GM12892 (cell line): Measurements from ENCODE around the gene GAS2L3.
"Not testable (repeated sequence)": the region's sequence is repeated elsewhere in the genome, so short reads cannot be mapped to it uniquely, and the experiment has no call there.

ENCODE experiments used
- DNase-seq: peaks from one replicate; pipeline ENCODE4 v3.0.0; 2011; ENCODE audit not compliant: insufficient read length
- FAIRE-seq: peaks from 2 replicates; lab custom pipeline; 2011; peaks lifted over from hg19 to GRCh38; lab: Jason Lieb, UNC
- POLR2A ChIP-seq: IDR thresholded peaks from 2 replicates; pipeline ENCODE4 v1.6.1; 2011; ENCODE audit warnings: low read depth, low read length, control low read depth
- POLR2AphosphoS5 ChIP-seq: IDR thresholded peaks from 2 replicates; pipeline ENCODE4 v1.6.1; 2011; ENCODE audit warnings: low read depth, low read length, control low read depth
- TAF1 ChIP-seq: IDR thresholded peaks from 2 replicates; pipeline ENCODE4 v1.6.1; 2011; ENCODE audit warnings: low read depth, mild to moderate bottlenecking, control low read depth, low read length, borderline replicate concordance

The GAS2L3 gene

DNA sequence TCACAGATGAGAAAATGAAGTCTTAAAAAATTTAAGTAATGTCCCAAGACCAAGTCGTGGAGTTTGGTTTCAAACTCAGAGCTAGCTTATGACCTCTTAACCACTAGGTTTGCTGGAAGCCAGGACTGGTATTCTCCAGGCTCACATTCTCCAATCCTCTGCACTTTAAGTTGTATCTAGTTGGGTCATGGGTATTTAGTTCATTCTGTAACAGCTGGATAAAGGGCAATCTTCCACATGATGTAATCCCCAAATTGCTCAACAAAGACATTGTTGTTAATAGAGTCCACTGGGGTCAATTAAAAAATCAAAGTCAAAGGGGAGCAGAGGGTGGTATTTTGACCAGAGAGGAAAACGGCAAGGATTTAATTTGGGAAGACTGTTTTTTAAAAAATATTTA lies 17.8 kb upstream of the GAS2L3 start:
- TF ChIP-seq POLR2A: no peak
- TF ChIP-seq POLR2AphosphoS5: no peak
- TF ChIP-seq TAF1: no peak
- no peak for DNase-seq
- FAIRE-seq: no peak

DNA sequence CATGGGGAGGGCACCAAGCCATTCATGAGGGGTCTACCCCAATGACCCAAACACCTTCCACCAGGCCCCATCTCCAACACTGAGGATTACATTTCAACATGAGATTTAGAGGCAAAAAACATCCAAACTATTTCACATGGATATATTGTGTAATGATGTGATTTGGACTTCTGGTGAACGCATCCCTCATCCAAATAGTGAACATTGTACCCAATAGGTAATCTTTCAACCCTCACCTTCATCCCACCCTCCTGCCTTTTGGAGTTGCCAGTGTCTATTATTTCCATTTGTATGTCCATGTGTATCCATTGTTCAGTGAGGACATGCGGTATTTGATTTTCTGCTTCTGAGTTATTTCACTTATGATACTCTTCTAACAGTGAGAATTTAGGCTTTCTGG lies 16.1 kb upstream of the GAS2L3 start:
- no peak for FAIRE-seq
- TF ChIP-seq POLR2A (no peak), POLR2AphosphoS5 (no peak), TAF1 (no peak)
- DNase-seq: no peak

DNA sequence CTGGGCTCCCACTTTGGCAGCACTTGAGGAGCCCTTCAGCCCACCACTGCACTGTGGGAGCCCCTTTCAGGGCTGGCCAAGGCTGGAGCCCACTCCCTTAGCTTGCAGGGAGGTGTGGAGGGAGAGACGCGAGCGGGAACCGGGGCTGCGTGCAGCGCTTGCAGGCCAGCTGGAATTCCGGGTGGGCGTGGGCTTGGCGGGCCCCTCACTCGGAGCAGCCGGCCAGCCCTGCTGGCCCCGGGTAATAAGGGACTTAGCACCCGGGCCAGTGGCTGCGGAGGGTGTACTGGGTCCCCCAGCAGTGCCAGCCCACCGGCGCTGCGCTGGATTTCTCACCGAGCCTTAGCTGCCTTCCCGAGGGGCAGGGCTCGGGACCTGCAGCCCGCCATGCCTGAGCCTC lies 14.2 kb upstream of the GAS2L3 start:
- DNase-seq, FAIRE-seq: not testable (repeated sequence)

DNA sequence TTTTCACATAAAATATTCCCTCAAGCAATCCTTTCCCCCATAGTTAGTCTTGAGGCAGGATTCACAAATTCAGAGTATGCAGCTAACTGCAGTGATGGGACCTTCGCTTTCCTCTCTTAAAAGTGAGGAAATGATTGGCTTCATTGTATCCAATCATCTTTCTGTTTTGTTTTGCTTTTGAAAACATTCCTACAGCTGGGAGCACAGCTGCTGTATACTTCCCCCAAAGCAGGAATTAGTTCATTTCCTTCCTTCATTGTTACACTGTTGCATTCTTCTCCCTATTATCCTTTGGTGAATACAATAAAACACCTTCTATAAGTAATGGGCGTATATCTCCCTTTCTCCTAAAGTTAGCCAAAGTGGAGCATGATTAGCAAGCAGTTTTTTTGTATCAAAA lies 9.4 kb upstream of the GAS2L3 start:
- FAIRE-seq (no peak), DNase-seq (no peak)
- TF ChIP-seq POLR2A (no peak), TAF1 (no peak), POLR2AphosphoS5 (no peak)

DNA sequence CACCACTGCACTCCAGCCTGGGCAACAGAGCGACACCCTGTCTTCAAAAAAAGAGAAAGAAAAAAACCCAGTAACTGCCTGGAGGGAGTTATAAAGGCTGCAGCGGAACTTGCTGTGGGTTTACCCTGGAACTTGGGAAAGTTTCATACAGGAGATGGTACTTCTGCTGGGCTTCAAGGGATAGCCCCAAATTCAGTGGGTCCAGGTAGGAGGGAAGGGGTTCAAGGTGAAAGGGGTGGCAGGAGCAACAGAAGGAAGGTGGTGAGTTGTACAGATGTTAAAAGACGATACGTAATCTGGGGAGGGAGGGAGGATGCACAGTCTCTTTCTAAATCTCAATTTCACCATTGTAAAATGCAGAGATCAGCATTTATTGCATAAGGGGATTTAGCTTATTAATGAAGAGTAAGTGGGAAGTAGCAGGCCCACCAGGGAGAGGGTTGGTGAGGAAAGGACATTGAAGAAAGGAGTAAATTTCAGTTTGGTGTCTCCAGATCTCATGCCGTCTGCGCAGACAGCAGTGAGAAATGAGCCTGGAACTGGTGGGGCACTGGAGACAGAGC lies 8.5 kb upstream of the GAS2L3 start:
- FAIRE-seq (no peak), DNase-seq (no peak)
- TF ChIP-seq TAF1 (no peak), POLR2A (no peak), POLR2AphosphoS5 (no peak)

DNA sequence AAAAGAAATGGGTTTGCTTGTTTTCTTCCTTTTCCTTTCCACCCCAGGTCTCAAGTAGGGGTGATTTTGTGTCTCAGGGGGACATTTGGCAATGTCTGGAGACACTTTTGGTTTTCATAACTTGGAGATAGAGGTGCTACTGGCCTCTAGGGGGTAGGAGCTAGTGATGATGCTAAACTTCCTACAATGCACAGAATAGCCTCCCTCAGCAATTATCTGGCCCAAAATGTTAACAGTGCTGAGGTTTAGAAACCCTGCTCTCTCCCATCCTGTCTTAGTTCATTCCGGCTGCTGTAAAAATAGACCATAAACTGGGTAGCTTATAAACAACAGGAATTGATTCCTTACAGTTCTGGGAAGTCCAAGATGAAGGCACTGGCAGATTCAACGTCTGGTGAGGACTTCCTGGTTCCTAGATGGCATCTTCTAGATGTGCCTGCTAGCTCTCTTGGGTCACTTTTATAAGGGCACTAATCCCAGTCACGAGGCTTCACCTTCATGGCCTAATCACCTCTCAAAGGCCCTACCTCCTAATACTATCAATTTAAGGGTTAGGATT lies 7.4 kb upstream of the GAS2L3 start:
- no peak for DNase-seq
- TF ChIP-seq POLR2A (no peak), POLR2AphosphoS5 (no peak), TAF1 (no peak)
- FAIRE-seq: no peak

DNA sequence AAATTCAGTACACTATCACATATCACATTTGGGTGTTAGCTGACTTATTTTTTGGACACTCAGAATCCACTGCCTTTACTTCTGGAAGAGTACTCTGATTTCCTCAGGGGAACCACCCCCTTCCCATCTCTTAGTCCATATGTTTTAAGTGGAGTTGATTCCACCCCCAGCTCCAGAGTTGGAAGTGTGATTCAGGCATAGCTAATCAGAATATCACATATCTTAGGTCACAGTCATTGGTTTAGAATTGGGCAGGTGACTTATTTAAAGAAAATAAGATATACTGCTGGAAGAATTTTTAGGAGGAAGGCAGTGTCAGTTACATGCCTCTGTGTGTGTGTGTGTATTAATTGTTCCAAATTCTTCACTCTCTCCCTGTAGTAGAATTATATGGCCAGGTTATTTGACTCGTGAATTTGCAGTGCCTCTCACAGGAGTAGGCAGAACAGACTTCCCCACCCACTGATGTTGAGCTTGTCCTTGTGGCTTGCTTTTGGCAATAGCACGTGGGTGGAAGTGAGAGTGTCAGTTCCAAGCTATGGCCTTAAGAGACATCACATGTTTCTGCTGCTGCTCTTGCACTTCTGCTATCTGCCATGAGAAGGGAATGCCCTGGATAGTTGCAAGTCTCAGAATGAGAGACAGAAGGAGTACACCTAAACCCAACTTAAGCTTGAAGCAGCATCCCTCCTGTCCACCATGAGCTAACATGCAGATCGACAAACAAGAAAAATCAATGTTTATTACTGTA lies 6.4 kb upstream of the GAS2L3 start:
- FAIRE-seq (peak; percentile 94), DNase-seq (peak; percentile 31)

DNA sequence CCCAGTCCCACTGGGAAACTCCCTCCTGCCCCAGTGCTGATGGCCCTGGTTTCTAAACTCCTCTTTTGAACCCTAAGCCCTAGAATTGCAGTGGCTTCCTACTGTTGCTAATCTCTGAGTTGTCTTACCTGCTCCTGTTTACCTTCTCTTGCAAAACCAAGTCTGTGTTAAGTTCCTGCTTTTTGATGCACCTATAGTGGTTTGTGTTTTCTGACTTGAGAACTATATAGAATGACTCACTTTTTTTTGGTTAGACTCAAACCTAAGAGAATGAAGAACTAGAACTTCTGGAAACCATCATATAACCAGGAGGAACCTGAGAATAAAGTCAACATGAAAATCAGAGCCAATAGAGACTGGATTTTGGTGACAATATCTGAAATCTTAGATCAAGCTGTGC lies 5.5 kb upstream of the GAS2L3 start:
- no peak for FAIRE-seq

More for the DNA sequence above, 6.4 kb upstream of the GAS2L3 start:
- TF ChIP-seq POLR2AphosphoS5 (no peak), POLR2A (no peak)

DNA sequence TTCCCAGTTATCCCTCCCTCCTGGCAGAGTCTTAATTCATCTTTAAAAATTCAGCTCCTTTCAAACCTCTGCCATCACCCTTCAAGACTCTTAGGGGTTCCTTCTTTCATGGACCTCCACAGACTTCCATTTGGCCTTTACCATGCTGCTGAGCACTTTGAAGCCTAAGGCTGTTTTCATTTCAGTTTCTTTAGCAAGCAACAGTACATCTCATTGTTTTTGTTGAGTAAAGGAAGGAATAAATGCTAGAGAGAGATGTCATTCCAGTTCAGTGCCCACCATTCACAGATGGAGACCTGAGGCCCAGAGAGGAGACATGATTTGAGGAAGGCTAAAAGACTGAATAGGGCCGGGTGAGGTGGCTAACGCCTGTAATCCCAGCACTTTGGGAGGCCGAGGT lies 1.3 kb upstream of the GAS2L3 start:
- DNase-seq (no peak), FAIRE-seq (no peak)
- no peak for TF ChIP-seq POLR2AphosphoS5
- no peak for TF ChIP-seq POLR2A

More for the DNA sequence above, 5.5 kb upstream of the GAS2L3 start:
- DNase-seq: no peak
- TF ChIP-seq POLR2A (no peak), POLR2AphosphoS5 (no peak), TAF1 (no peak)

DNA sequence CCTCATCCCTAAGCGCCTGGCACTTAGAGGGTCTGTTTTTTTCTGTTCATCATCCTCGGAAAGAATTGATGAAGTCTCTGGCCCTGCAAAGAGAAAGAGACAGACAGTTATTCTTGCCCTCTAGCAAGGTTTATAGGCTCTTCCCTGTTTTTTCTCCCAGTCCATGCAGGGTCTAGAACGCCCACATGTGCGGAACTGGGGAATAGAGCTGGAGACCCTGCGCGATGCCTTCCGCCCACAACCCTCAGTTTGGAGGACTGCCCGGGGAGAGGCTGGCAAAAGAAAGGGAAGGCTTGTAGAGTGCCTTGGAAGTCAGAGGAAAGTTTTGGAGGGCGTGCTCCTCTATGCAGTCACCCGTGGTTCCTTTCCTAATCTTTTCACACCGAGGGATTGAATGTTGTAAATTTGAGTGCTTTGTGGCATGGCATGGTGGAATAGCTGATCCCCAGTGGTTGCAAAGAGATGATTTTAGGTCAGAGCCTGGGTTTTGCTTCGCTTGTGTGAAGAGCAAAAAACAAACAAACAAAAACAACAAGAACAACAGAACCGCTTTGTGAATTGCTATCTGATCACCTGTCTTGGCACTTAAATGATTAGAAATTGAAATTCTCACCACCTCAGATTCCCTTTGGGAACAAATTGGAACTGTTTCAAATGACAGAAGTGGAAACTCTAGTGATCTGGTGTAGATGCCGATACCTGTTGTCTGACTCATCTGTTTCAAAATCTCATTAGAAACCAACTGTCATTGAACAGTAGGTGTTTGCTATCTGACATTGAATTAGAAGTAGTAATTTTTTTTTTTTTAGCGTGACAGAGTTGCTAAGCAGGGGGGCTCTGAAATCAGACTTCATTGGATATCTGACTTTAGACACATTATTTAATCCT lies 947 bp downstream of the GAS2L3 start:
- DNase-seq (no peak), FAIRE-seq (peak; percentile 14)
- TF ChIP-seq POLR2A (no peak), TAF1 (no peak), POLR2AphosphoS5 (no peak)

DNA sequence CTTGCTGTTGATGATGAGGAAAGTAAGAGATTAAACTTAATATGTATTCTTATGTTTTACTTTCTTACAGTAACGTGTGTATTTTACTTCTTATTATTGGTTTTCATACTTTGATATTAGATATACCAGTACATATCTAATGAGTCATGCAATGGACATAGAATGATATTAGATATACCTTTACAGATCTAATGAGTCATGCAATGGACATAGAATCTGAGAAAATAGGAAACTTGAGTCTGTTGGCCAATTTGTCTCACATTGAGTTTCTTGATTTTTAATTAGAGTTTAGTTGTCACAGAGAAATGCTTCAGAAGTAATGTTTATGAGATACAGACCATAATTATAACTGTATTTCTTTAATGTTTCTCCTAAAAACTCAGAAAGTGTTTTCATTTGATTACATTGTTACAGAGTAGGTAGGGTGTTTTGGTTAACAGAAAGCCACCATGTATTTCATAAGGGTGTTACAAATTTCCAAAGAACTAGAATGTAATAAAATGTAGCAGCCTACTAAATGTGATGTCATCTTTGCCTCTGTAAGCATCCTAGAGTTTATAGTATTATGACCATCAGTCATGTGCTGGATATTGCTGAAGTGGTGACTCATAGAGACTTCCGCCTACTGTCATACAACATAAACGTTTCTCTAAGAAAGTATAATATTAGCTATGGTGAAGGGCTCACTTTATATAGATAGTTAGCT lies 3.0 kb downstream of the GAS2L3 start:
- FAIRE-seq (no peak), DNase-seq (no peak)
- TF ChIP-seq POLR2A: no peak
- TF ChIP-seq POLR2AphosphoS5: no peak
- no peak for TF ChIP-seq TAF1

DNA sequence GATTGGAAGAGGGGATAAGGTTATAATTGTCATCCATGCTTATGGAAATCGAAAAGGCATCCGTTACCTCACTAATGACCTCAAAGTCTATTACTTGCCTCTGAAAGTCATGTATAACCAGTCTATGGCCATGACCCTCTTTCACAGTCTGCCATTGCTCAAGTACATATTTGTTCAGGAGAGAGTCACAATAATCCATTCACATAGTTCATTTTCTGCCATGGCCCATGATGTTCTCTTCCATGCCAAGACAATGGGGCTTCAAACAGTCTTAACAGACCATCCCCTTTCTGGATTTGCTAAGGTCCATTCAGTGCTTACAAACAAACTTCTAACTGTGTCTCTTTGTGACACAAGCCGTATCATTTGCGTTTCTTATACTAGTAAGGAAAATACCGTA lies 5.4 kb downstream of the GAS2L3 start:
- DNase-seq: no peak
- no peak for FAIRE-seq
- TF ChIP-seq POLR2AphosphoS5 (no peak), POLR2A (no peak), TAF1 (no peak)
